ENCODE results near the gene ARHGAP25. TPM values are rescaled to one million over a fixed set of nuclear protein-coding genes. Genes with fewer than 3 reads are reported as not detected.

Gene ARHGAP25
- total and polyA plus RNA-seq, 2 experiments from 2014 or later = 1.9 to 2.0 TPM

DNA sequence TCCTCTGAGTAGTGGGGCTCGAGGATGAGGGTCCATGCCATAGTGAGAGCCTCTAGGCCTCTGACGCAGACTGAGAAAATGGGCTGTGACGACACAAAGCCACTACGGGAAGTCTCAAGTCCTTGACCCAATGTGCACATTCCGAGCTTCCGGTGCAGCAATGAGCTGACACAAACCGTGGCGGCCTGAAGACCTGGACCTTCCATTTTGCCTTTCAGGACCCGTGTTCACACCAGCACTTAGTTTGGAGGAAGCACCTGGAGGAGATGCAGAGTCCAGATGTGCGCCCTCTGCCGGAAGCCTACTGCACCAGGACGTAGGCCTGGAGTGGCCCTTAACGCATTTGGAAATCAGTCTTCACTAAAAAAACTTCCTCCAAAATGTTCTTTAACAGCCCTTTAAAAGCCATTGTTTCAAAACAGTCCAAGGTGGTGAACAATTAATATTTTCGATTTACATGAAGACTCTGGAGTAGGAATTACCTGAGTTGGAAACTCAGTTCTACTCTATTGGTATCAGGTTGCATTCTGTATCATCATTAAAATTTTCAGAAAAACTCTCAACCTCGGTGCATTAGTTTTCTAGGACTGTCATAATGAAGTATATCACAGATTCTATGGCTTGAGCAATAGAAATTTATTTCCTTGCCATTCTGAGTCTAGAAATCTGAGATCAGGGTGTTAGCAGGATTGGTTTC, 102.7 kb downstream of the ARHGAP25 start:
- H3K4me3 ChIP-seq = no peak overlapping the region
- DNase-seq (ENCODE audit: low spot score) (peak; percentile 86), ATAC-seq (peak; percentile 98)
- peaks cover 16% of the 10 kb centered on the region for H3K9me3 Mint-ChIP-seq
- H3K9me2 ChIP-seq (ENCODE audit: insufficient read depth) = no peaks in the 10 kb centered on the region; the same call in 1 of the 2 replicates
- peaks cover 12% of the 10 kb centered on the region; the same call in 2 of the 3 replicates for H3K36me3 Mint-ChIP-seq (ENCODE audit: low read depth)
- H3K4me3 Mint-ChIP-seq = no peak overlapping the region
- H3K27ac Mint-ChIP-seq = no peak overlapping the region
- H3F3A ChIP-seq (replicated peaks; ENCODE audit: low read depth) = no peaks in the 10 kb centered on the region
- peak overlapping the region; percentile 92 for H2AFZ ChIP-seq
- peaks cover 2% of the 10 kb centered on the region for H3K27me3 Mint-ChIP-seq (ENCODE audit: insufficient read depth, low read depth, poor library complexity)
- H3K79me2 ChIP-seq (replicated peaks; ENCODE audit: insufficient read depth) = no peaks in the 10 kb centered on the region
- no peaks in the 10 kb centered on the region for H4K20me1 ChIP-seq (replicated peaks; ENCODE audit: insufficient read depth)
- TF ChIP-seq STAT1 (IDR thresholded peaks at IDR 0.05; ENCODE audit: unreplicated experiment) (no peak), CREB1 (CRISPR knock-in tag; IDR thresholded peaks at IDR 0.05; ENCODE audit: low read depth) (no peak), ZNF114 (CRISPR knock-in tag; IDR thresholded peaks at IDR 0.05) (no peak), JUNB (IDR thresholded peaks at IDR 0.05; ENCODE audit: unreplicated experiment) (no peak)
- TF ChIP-seq, protein P1, sequence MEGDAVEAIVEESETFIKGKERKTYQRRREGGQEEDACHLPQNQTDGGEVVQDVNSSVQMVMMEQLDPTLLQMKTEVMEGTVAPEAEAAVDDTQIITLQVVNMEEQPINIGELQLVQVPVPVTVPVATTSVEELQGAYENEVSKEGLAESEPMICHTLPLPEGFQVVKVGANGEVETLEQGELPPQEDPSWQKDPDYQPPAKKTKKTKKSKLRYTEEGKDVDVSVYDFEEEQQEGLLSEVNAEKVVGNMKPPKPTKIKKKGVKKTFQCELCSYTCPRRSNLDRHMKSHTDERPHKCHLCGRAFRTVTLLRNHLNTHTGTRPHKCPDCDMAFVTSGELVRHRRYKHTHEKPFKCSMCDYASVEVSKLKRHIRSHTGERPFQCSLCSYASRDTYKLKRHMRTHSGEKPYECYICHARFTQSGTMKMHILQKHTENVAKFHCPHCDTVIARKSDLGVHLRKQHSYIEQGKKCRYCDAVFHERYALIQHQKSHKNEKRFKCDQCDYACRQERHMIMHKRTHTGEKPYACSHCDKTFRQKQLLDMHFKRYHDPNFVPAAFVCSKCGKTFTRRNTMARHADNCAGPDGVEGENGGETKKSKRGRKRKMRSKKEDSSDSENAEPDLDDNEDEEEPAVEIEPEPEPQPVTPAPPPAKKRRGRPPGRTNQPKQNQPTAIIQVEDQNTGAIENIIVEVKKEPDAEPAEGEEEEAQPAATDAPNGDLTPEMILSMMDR (conservative IDR thresholded peaks at IDR 0.05; ENCODE audit: low read depth in 2 of 2) = peak; percentile 77 to 90
- TF ChIP-seq, protein P2, sequence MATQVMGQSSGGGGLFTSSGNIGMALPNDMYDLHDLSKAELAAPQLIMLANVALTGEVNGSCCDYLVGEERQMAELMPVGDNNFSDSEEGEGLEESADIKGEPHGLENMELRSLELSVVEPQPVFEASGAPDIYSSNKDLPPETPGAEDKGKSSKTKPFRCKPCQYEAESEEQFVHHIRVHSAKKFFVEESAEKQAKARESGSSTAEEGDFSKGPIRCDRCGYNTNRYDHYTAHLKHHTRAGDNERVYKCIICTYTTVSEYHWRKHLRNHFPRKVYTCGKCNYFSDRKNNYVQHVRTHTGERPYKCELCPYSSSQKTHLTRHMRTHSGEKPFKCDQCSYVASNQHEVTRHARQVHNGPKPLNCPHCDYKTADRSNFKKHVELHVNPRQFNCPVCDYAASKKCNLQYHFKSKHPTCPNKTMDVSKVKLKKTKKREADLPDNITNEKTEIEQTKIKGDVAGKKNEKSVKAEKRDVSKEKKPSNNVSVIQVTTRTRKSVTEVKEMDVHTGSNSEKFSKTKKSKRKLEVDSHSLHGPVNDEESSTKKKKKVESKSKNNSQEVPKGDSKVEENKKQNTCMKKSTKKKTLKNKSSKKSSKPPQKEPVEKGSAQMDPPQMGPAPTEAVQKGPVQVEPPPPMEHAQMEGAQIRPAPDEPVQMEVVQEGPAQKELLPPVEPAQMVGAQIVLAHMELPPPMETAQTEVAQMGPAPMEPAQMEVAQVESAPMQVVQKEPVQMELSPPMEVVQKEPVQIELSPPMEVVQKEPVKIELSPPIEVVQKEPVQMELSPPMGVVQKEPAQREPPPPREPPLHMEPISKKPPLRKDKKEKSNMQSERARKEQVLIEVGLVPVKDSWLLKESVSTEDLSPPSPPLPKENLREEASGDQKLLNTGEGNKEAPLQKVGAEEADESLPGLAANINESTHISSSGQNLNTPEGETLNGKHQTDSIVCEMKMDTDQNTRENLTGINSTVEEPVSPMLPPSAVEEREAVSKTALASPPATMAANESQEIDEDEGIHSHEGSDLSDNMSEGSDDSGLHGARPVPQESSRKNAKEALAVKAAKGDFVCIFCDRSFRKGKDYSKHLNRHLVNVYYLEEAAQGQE (IDR thresholded peaks at IDR 0.05; ENCODE audit: unreplicated experiment) = no peak
- TF ChIP-seq, protein P3, sequence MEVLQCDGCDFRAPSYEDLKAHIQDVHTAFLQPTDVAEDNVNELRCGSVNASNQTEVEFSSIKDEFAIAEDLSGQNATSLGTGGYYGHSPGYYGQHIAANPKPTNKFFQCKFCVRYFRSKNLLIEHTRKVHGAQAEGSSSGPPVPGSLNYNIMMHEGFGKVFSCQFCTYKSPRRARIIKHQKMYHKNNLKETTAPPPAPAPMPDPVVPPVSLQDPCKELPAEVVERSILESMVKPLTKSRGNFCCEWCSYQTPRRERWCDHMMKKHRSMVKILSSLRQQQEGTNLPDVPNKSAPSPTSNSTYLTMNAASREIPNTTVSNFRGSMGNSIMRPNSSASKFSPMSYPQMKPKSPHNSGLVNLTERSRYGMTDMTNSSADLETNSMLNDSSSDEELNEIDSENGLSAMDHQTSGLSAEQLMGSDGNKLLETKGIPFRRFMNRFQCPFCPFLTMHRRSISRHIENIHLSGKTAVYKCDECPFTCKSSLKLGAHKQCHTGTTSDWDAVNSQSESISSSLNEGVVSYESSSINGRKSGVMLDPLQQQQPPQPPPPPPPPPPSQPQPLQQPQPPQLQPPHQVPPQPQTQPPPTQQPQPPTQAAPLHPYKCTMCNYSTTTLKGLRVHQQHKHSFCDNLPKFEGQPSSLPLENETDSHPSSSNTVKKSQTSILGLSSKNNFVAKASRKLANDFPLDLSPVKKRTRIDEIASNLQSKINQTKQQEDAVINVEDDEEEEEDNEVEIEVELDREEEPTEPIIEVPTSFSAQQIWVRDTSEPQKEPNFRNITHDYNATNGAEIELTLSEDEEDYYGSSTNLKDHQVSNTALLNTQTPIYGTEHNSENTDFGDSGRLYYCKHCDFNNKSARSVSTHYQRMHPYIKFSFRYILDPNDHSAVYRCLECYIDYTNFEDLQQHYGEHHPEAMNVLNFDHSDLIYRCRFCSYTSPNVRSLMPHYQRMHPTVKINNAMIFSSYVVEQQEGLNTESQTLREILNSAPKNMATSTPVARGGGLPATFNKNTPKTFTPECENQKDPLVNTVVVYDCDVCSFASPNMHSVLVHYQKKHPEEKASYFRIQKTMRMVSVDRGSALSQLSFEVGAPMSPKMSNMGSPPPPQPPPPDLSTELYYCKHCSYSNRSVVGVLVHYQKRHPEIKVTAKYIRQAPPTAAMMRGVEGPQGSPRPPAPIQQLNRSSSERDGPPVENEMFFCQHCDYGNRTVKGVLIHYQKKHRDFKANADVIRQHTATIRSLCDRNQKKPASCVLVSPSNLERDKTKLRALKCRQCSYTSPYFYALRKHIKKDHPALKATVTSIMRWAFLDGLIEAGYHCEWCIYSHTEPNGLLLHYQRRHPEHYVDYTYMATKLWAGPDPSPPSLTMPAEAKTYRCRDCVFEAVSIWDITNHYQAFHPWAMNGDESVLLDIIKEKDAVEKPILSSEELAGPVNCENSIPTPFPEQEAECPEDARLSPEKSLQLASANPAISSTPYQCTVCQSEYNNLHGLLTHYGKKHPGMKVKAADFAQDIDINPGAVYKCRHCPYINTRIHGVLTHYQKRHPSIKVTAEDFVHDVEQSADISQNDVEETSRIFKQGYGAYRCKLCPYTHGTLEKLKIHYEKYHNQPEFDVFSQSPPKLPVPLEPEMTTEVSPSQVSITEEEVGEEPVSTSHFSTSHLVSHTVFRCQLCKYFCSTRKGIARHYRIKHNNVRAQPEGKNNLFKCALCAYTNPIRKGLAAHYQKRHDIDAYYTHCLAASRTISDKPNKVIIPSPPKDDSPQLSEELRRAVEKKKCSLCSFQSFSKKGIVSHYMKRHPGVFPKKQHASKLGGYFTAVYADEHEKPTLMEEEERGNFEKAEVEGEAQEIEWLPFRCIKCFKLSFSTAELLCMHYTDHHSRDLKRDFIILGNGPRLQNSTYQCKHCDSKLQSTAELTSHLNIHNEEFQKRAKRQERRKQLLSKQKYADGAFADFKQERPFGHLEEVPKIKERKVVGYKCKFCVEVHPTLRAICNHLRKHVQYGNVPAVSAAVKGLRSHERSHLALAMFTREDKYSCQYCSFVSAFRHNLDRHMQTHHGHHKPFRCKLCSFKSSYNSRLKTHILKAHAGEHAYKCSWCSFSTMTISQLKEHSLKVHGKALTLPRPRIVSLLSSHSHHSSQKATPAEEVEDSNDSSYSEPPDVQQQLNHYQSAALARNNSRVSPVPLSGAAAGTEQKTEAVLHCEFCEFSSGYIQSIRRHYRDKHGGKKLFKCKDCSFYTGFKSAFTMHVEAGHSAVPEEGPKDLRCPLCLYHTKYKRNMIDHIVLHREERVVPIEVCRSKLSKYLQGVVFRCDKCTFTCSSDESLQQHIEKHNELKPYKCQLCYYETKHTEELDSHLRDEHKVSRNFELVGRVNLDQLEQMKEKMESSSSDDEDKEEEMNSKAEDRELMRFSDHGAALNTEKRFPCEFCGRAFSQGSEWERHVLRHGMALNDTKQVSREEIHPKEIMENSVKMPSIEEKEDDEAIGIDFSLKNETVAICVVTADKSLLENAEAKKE (CRISPR knock-in tag; IDR thresholded peaks at IDR 0.05) = peak; percentile 45; the same call in 1 of the 2 replicates
- TF ChIP-seq, protein P4, sequence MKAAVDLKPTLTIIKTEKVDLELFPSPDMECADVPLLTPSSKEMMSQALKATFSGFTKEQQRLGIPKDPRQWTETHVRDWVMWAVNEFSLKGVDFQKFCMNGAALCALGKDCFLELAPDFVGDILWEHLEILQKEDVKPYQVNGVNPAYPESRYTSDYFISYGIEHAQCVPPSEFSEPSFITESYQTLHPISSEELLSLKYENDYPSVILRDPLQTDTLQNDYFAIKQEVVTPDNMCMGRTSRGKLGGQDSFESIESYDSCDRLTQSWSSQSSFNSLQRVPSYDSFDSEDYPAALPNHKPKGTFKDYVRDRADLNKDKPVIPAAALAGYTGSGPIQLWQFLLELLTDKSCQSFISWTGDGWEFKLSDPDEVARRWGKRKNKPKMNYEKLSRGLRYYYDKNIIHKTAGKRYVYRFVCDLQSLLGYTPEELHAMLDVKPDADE (IDR thresholded peaks at IDR 0.05) = no peak
- no peak overlapping the region for H3K27ac ChIP-seq (ENCODE audit: low read depth)
- H3K36me3 ChIP-seq (ENCODE audit: insufficient read depth) = no peaks in the 10 kb centered on the region
- no peak overlapping the region for H3K4me2 ChIP-seq
- no peaks in the 10 kb centered on the region for H3K4me1 ChIP-seq (ENCODE audit: insufficient read depth)
- no peaks in the 10 kb centered on the region for H3K27me3 ChIP-seq (ENCODE audit: insufficient read depth)
- H3K4me1 Mint-ChIP-seq = peaks cover 5% of the 10 kb centered on the region; the same call in 2 of the 3 replicates
